A549 treated with CORT108297 at 1 μM for 4 hours (cell line): ENCODE results near the gene SPDYE6. TPM values are rescaled to one million over a fixed set of nuclear protein-coding genes. Genes with fewer than 3 reads are reported as not detected.

ENCODE experiments used
- total RNA-seq: library from RNA; stranded (reverse); fragments of 200-300 nt; extraction: Qiagen RNA extraction; gene quantifications from 5 replicates; pipeline ENCODE4 v1.2.3, GENCODE V29; 2022

The SPDYE6 gene
- not detected in 5 replicates for total RNA-seq

GRCh38 chr7:102356344-102356743 is at the start of gene SPDYE6:
Gene SPDYE6, minus strand, starts transcription at chr7:102356444. Its CDS starts 421 bp downstream, at chr7:102356023.

GRCh38 chr7:102395873-102396709 is 39.8 kb upstream of the SPDYE6 start, which contains the start of gene PRKRIP1:
Gene PRKRIP1, plus strand, starts transcription at chr7:102396363. Its CDS starts 49 bp downstream, at chr7:102396412.

Other genes starting within 250 kb of the SPDYE6 start
- gene SH2B2, start 69.6 kb downstream of the SPDYE6 start, total RNA-seq: 2.6 to 4.2 TPM (median 3.6 TPM) in 5 replicates
- 20.6 to 23.7 TPM (median 23.6 TPM) in 5 replicates for gene PRKRIP1, start 39.9 kb upstream of the SPDYE6 start, total RNA-seq
- gene ORAI2, start 77.1 kb upstream of the SPDYE6 start, total RNA-seq: 25.4 to 43.0 TPM (median 39.0 TPM) in 5 replicates
- gene ALKBH4, start 108.4 kb upstream of the SPDYE6 start, total RNA-seq: 8.8 to 12.7 TPM (median 12.3 TPM) in 5 replicates
- gene LRWD1, start 108.5 kb upstream of the SPDYE6 start, total RNA-seq: 23.4 to 36.6 TPM (median 34.0 TPM) in 5 replicates
- 106 to 112 TPM (median 109 TPM) in 5 replicates for gene POLR2J, start 122.5 kb upstream of the SPDYE6 start, total RNA-seq
- 1.4 to 1.8 TPM (median 1.6 TPM) in 5 replicates for gene RASA4B, start 161.3 kb upstream of the SPDYE6 start, total RNA-seq
- gene UPK3BL2, start 187.3 kb upstream of the SPDYE6 start, total RNA-seq: 2.1 to 3.8 TPM (median 2.7 TPM) in 5 replicates
- gene SPDYE2, start 194.8 kb upstream of the SPDYE6 start, total RNA-seq: not detected in 5 replicates
- gene POLR2J3, start 216.1 kb upstream of the SPDYE6 start, total RNA-seq: 16.8 to 37.3 TPM (median 29.9 TPM) in 5 replicates